ENCODE results near the gene SNAPC1.

The SNAPC1 gene

GRCh38 chr14:61839507-61839906, 77.3 kb downstream of the SNAPC1 start:
- Histone ChIP-seq H3K27me3 (ENCODE audit: low read depth, low read length) (peaks cover 15% of the 10 kb centered on the region; the same call in 1 of the 2 replicates), H3K27ac (ENCODE audit: low read length) (no peak overlapping the region), H3K9ac (ENCODE audit: low read length) (no peak overlapping the region), H3K4me2 (ENCODE audit: low read length) (no peak overlapping the region), H3K4me3 (ENCODE audit: low read length) (no peak overlapping the region), H3K79me2 (ENCODE audit: low read length) (no peaks in the 10 kb centered on the region), H3K9me3 (ENCODE audit: insufficient read depth, low read length) (no peaks in the 10 kb centered on the region), H4K20me1 (ENCODE audit: insufficient read depth, low read length) (no peaks in the 10 kb centered on the region), H3K4me1 (ENCODE audit: low read length) (peaks cover 10% of the 10 kb centered on the region), H3K36me3 (replicated peaks; ENCODE audit: low read depth, low read length) (no peaks in the 10 kb centered on the region), H2AFZ (ENCODE audit: low read depth, low read length) (no peak overlapping the region)
- no peak for TF ChIP-seq CTCF (IDR thresholded peaks at IDR 0.05; ENCODE audit: low read depth, low read length)
- TF ChIP-seq EZH2phosphoT487 (IDR thresholded peaks at IDR 0.05; ENCODE audit: low read depth) = no peak

- TF ChIP-seq EZH2phosphoT487 (IDR thresholded peaks at IDR 0.05; ENCODE audit: low read depth) (no peak), CTCF (IDR thresholded peaks at IDR 0.05; ENCODE audit: low read depth, low read length) (no peak)
- H3K4me3 ChIP-seq (ENCODE audit: low read length) = no peak overlapping the region
- H3K36me3 ChIP-seq (replicated peaks; ENCODE audit: low read depth, low read length) = no peaks in the 10 kb centered on the region
- H3K4me2 ChIP-seq (ENCODE audit: low read length) = 0 out of 2 replicates have a peak overlapping the region, but pooled peaks have one; percentile 16
- peaks cover 10% of the 10 kb centered on the region for H3K4me1 ChIP-seq (ENCODE audit: low read length)
- H3K9ac ChIP-seq (ENCODE audit: low read length) = no peak overlapping the region
- no peaks in the 10 kb centered on the region for H3K79me2 ChIP-seq (ENCODE audit: low read length)
- H3K9me3 ChIP-seq (ENCODE audit: insufficient read depth, low read length) = no peaks in the 10 kb centered on the region
- H4K20me1 ChIP-seq (ENCODE audit: insufficient read depth, low read length) = no peaks in the 10 kb centered on the region
- peaks cover 7% of the 10 kb centered on the region; the same call in 1 of the 2 replicates for H3K27me3 ChIP-seq (ENCODE audit: low read depth, low read length)
- no peak overlapping the region for H3K27ac ChIP-seq (ENCODE audit: low read length)
- H2AFZ ChIP-seq (ENCODE audit: low read depth, low read length) = no peak overlapping the region
Observed at GRCh38 chr14:61841145-61841544, 78.9 kb downstream of the SNAPC1 start.
